HFF-Myc (cell line): ENCODE data around the gene SCGB3A2.

Experiments
- DNase-seq: peaks from one replicate; pipeline ENCODE4 v3.0.0-alpha.2; 2011; ENCODE audit warnings: low read depth; ENCODE audit errors: extremely low read depth
- H3K4me3 ChIP-seq: replicated peaks from 2 replicates; pipeline ENCODE4 v1.5.1; 2011; ENCODE audit warnings: low read depth, mild to moderate bottlenecking, control low read depth, low read length
- CTCF ChIP-seq: IDR thresholded peaks from 2 replicates; pipeline ENCODE4 v1.5.1; 2012; ENCODE audit warnings: mild to moderate bottlenecking, low read depth, low read length, control low read depth; ENCODE audit errors: missing control alignments

SCGB3A2 gene

GRCh38 chr5:147887930-147888329, 9.4 kb downstream of the SCGB3A2 start:
- TF ChIP-seq CTCF, result no peak
- H3K4me3 ChIP-seq, result no peak overlapping the region
- no peak for DNase-seq

GRCh38 chr5:147892696-147893296, 14.3 kb downstream of the SCGB3A2 start:
- TF ChIP-seq CTCF, result no peak
- no peak for DNase-seq
- H3K4me3 ChIP-seq, result no peak overlapping the region

GRCh38 chr5:147893820-147894219, 15.3 kb downstream of the SCGB3A2 start:
- TF ChIP-seq CTCF, result no peak
- DNase-seq, result no peak
- no peak overlapping the region for H3K4me3 ChIP-seq

- no peak for DNase-seq
- TF ChIP-seq CTCF, result no peak
- no peak overlapping the region for H3K4me3 ChIP-seq
Observed at GRCh38 chr5:147895864-147896263, 17.4 kb downstream of the SCGB3A2 start.

GRCh38 chr5:147898875-147899401, 20.4 kb downstream of the SCGB3A2 start:
- no peak for TF ChIP-seq CTCF
- no peak for DNase-seq
- no peak overlapping the region for H3K4me3 ChIP-seq

GRCh38 chr5:147901599-147902039, 23.1 kb downstream of the SCGB3A2 start:
- H3K4me3 ChIP-seq, result no peak overlapping the region
- no peak for DNase-seq
- no peak for TF ChIP-seq CTCF
